Measurements from ENCODE around the gene AUP1.

GRCh38 chr2:74538881-74539339 lies 9.4 kb upstream of the AUP1 start:
- no peak for TF ChIP-seq POLR2A (IDR thresholded peaks at IDR 0.05)
- TF ChIP-seq, protein P1, sequence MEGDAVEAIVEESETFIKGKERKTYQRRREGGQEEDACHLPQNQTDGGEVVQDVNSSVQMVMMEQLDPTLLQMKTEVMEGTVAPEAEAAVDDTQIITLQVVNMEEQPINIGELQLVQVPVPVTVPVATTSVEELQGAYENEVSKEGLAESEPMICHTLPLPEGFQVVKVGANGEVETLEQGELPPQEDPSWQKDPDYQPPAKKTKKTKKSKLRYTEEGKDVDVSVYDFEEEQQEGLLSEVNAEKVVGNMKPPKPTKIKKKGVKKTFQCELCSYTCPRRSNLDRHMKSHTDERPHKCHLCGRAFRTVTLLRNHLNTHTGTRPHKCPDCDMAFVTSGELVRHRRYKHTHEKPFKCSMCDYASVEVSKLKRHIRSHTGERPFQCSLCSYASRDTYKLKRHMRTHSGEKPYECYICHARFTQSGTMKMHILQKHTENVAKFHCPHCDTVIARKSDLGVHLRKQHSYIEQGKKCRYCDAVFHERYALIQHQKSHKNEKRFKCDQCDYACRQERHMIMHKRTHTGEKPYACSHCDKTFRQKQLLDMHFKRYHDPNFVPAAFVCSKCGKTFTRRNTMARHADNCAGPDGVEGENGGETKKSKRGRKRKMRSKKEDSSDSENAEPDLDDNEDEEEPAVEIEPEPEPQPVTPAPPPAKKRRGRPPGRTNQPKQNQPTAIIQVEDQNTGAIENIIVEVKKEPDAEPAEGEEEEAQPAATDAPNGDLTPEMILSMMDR (IDR thresholded peaks at IDR 0.05): no peak

Measured in thyroid gland (tissue), 4 donors.